Breast epithelium (tissue), 3 donors: Measurements from ENCODE around the gene PPIG.

ENCODE experiments used
- POLR2AphosphoS5 ChIP-seq, 3 donors: sonication (generic); formaldehyde crosslinking; IDR thresholded peaks; one replicate each; pipeline ENCODE4 v1.6.1; 2017; ENCODE audit warnings: antibody characterized with exemption in 3 of 3
- TF ChIP-seq, protein P1 (sequence below), 3 donors: fragments of 450-650 bp; IDR thresholded peaks; one replicate each; pipeline ENCODE4 v1.5.1; 2016 to 2017; ENCODE audit warnings: antibody characterized with exemption in 3 of 3, mild to moderate bottlenecking in 3 of 3, moderate library complexity in 3 of 3

DNA sequence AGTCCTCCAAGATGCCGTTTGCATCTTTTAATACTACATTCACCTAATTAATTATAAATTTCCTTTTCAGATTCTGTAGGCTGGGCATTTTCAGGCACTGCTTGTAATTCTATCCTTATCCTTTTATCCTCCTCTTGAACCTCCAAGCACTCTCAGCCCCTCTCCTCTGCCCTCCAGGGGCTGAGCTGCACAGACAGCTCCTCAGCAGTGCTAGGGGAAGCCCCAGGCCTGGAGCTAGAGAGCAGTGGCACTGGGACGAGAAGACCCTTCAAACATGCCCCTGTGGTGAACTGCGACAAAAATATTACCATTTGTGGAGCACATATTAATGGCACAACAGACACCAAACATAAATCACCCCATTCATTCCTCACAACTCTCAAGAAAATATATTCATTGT lies 77.1 kb downstream of the PPIG start:
- no peak for TF ChIP-seq POLR2AphosphoS5 (IDR thresholded peaks at IDR 0.05)
- TF ChIP-seq, protein P1, sequence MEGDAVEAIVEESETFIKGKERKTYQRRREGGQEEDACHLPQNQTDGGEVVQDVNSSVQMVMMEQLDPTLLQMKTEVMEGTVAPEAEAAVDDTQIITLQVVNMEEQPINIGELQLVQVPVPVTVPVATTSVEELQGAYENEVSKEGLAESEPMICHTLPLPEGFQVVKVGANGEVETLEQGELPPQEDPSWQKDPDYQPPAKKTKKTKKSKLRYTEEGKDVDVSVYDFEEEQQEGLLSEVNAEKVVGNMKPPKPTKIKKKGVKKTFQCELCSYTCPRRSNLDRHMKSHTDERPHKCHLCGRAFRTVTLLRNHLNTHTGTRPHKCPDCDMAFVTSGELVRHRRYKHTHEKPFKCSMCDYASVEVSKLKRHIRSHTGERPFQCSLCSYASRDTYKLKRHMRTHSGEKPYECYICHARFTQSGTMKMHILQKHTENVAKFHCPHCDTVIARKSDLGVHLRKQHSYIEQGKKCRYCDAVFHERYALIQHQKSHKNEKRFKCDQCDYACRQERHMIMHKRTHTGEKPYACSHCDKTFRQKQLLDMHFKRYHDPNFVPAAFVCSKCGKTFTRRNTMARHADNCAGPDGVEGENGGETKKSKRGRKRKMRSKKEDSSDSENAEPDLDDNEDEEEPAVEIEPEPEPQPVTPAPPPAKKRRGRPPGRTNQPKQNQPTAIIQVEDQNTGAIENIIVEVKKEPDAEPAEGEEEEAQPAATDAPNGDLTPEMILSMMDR (IDR thresholded peaks at IDR 0.05) = no peak
